NCI-H146 treated with DMSO at 0.1 percent for 48 hours (cell line): ENCODE measurements around the gene MYL5.
"Not testable (repeated sequence)": the region's sequence is repeated elsewhere in the genome, so short reads cannot be mapped to it uniquely, and the experiment has no call there.

Source experiments
- DNase-seq: peaks from one replicate; lab custom pipeline; 2025; ENCODE audit not compliant: unreplicated experiment; lab: John Stamatoyannopoulos, UW

The MYL5 gene

DNA sequence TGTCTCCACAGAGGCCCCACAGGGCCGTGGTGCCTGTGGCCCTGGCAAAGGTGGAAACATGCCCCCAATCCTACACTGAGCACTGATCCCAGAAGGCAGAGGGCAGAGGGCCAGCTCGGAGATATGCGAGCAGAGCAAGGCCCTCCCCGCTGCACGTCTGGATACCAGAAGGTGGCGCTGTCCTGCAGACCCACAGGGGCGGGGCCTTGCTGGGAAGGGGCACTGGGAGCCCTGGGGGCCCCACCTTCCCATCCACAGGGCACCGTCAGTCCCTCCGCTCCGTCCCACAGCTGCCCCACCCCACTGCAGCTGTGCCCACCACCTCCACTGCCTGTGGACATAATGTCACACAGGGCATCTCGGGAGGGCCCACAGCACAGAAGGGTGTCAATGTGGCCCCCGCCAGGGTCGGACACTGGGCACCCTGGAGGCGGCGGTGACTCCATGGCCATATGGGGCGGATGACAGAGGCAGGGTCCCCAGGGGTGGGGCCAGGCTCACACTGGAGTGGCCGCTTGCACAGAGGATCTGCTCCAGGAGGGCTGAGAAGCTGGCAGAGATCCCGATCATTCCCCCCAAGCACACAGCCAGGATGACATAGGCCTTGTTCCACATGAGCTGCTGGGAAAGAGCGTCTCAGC lies 9.8 kb downstream of the MYL5 start:
- no peak for DNase-seq

DNA sequence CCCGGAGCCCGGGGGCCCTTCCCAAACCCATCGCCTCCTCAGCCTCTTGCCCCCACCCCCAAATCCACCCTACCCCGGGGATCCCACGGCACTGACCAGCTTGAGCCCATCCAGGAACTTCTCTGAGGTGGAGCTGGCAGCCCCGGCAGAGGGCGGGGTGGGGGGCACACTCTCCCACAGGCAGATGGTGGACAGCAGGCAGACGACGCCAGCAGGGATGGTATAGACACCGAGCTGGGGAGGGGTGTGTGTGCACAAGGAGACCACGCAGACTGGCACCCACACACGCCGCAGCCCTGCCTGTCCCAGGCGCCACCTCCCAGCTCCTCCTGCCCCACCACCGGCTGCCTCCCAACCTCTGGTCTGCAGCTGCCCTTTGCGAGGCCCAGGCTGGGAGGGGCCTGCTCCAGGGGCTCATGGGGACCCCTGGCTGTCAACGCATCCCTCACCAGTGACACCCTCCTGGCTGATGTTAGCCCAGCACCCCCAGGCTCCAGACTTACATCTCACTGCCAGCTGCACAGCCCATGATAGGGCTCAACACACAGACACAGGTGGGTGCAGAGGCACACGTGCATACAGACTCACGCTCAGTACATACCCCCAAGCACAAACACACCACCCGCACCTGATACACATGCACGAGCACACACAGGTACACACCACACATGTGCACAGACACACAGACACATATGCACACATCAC lies 10.4 kb downstream of the MYL5 start:
- no peak for DNase-seq

DNA sequence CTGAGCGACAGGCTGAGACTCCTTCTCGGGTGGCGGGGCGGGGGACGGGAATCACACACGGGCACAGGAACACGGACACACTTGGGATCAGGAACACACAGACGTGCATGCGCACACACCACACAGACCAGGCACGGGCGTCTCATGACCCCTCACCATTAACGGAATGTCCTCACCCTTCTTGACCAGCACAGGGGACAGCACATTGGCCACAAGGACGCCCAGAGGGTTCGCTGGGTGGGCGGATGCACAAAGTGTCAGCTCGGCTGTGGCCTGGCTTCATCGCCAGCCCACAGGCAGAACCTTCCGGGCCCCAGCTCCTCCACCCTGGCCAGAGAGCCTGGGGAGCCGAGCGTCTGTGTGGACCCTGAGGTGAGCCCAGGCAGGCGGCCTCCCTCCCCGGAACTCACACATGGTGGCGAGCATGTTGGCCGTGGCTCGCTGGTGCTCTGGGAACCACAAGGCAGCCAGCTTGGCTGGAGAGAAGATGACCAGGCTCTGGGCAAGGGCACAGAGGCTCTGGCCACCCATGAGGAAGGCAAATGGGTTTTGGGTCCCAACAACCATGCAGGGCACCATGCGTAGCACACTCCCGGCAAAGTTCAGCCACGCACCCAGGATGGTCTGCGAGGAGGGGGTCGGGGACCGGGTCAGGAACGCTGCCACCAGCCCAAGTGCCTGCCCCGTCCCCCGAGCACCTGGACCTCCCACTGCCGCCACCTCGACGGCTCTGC lies 11.5 kb downstream of the MYL5 start:
- DNase-seq, result no peak

DNA sequence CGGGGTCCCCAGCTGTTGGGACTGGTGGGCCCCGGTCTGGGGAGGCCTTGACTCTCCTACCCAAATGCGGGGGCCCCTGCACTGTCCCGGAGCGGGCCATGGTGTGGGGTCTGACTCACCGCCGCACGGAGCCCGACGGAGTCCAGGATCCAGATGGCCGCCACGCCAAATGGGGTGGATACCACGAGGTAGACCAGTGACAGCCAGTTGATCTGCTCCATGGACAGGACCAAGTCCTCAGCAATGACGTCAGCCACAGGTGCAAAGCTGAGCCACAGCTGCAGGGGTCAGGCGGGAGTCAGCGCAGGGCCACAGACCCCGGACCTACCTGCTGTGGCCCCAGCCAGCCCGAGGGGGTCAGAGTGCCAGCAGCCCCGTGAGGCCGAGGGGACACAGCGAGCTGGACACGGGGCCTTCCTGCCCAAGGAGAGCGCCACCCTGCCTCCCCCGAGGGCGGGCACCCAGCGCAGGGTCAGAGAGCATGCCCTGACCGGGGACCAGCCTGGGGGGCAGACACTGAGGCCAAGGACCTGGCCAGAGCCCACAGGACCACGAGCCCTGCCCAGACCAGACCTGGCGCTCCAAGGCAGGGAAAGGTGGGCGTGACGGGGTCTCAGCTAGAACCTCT lies 12.2 kb downstream of the MYL5 start:
- DNase-seq, result no peak

DNA sequence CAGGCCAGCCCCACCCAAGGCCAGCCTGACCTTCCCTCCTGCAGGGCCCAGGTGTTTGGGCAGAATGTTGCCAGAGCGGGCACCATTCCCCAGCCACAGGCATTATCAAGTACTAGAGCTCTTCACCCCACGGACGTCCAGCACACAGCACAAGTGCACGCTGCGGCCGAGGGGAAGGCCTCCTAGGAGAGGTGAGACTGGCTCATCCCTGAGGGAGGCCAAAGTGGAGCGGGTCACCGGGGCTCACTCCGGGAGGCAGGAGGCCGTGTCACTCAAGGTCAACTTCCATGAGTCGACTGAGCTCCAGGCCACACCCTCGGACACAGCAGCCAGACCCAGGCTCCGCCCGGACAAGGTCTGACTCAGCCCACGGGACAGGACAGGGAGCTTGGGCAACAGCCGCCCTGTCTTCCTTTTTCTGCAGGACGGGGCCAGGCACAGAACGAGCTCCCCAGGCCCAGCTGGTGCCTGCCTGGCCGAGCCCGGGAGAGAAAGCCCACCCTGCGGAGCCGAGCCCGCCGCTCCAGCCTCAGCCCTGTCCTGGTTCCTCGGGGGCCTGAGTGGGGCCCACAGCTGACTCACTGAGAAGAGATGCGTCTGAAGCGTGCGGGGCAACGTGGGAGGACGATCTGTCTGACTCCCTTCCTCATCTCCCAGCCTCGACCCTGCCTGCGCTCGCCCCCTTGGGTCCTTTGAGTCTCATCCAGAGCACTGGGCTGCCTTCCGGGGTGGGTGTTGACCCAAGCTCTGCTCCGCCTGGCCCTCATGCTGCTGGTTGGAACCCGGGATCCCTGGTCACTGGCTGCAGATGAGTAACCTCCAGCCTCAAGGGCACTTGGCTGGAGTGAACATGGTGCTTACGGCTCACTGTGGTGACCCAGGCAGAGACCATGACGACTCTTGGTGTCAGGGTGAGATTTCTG lies 13.0 kb downstream of the MYL5 start:
- DNase-seq, result no peak

DNA sequence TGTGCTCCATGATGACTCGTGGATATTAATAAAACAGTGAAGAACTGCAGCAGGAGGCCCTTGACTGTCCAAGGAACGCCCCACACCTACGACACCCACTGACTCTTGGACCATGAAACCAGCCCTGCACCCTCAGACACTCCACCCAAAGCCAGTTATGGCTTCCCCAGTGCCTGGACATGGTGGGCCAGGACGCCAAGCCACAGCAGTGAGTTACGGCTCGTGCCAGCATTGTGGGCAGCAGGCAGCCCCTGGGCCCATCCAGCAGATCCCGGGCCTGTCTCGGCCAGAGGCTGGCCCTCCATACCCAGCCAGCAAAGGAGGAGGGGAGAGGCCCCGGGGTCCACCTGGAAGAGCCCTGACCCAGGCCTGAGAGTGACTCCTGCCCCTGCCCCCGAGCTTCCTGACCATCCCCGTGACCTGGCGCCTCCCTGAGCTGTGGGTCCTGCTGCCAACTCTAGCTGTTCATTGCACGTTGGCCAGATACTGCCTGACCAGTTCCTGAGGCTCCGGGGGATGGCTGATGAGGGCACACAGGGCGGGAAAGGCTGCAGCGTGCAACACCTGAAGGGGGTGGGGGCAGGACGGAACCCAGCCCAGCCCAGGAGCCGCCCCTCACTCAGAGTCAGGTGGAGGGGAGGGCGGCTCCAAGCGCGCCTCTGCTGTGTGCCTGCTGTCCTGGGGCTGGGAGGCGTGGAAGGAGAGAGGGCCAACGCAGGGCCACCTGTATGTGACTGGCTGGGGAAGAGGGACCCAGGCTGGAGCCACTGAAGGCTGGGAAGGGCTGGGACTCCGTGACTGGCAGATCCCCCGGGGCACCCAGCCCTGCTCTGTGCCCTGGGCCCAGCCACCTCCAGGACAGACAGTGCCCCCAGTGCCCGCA lies 13.9 kb downstream of the MYL5 start:
- DNase-seq, result no peak

DNA sequence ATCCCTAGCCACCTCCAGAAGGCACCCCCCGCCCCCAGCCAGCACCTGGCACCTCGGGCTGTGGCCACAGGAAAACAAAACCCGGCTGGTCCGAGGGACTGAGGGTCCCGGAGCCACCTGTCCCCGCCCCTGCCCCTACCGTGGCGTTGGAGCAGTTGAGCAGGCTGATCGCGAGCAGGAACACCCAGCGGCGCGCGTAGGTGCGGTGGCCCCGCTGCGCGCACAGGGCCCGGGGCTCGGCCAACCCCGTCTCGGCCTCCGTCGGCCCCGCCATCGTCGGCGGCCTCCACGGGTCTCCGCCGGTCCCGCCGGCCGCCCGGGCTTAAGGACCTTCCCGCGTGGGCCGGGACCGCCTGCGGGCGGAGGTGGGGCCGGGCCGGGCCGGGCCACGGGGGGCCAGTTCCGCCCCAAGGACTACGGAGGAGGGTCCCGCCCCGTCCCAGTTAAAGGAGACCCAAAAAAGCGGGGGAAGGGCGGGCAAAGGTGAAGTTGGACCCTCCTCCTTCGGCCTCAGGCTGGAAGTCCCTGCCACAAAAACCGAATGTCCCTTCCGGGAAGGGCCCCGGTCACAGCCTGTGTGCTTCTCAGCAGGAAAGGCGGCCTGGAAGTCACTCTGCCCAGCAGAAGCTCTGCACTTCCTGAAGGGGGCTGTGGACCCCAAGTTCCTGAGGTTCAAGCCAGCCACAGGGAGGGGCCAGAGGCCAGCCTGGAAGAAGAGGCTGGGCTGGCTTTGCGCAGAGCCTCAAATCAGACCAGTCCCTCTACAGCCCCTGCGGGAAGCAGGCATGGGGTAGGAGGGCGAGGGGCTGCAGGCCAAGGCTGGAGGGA lies 14.7 kb downstream of the MYL5 start, which contains the start of gene SLC49A3:
SLC49A3 (minus strand) TSS at position 298 of the 828 bp plus-strand sequence; CDS start at position 274, 24 bp downstream.
- DNase-seq, result no peak

DNA sequence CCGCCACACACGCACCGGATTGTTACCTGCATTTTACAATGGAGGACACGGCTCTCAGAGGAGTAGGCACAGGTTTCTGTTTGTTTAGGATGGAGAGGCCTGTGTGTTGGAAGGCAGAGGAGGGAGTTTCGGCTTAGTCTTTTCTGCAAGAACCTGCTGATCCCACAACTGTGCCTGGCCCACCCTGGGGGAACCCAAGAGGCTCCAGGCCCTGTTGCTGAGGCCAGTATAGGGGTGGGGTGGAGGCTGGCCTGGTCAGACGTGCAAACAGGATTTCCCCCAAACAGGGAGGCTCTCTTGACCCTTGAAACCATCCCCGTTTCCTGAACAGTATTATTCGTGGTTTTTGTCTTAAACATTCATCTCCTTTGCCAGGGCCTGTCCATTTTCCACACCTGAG lies 15.4 kb downstream of the MYL5 start:
- no peak for DNase-seq

DNA sequence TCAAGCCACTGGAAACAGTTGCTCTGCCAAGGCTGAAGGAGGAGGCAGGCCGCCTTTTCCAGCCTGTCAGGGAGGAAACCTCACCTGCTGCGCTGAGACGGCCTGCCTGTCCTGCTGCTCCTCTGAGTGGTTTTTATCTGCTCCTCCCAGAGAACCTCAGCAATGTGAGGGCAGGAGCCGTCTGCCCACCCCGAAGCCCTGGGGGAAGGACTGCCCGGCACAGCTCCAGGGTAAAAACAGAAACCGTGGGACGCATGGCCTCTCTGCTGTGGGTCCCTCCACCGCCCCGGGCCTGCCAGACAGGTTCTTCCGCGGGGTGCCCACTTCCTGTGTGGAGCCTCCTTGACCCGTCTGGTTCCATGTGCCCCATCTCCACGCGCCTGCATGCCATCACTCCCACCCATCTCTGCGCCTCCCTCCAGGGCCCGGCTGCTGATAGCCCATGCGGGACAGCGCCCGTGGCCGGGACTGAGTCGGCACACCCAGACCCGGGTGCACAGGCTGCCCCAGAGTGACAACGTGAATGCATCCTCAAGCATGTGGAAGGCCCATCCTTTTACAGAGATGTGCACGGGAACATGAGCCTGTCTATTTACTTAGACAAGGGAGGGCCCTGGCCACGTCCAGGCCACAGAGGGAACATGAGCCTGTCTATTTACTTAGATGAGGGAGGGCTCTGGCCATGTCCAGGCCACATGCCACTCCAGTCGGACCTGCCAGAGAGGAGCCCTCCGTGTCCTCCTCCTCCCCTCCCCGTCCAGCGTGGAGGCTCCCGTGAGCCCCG lies 18.6 kb downstream of the MYL5 start:
- no peak for DNase-seq

DNA sequence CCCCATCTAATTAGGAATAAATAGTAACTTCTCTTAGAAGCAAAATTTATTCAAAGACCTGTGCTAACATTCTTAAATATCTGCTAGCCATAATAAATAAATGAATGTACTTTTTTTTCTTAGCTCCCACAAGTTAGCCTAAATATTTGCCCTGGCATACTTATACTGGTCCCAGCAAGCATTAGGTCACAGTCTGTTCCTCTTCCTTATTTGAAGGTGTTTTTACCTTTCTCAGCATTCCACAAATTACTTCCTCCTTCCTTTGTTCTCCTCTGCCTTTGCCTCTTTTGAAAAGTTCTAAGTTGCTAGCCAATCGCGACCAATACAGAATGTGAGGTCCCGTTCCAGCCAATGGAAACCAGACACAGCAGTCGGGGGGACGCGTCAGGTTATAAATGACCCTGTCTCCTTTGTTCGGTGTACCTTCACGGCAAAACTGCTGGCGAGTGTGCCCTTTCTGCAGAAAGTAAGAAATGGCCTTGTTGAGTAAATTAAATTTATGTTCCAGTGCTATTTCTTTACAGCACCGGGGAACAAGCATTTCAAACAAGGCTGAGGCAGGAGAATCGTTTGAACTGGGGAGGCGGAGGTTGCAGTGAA lies 20.1 kb downstream of the MYL5 start:
- not testable (repeated sequence) for DNase-seq

DNA sequence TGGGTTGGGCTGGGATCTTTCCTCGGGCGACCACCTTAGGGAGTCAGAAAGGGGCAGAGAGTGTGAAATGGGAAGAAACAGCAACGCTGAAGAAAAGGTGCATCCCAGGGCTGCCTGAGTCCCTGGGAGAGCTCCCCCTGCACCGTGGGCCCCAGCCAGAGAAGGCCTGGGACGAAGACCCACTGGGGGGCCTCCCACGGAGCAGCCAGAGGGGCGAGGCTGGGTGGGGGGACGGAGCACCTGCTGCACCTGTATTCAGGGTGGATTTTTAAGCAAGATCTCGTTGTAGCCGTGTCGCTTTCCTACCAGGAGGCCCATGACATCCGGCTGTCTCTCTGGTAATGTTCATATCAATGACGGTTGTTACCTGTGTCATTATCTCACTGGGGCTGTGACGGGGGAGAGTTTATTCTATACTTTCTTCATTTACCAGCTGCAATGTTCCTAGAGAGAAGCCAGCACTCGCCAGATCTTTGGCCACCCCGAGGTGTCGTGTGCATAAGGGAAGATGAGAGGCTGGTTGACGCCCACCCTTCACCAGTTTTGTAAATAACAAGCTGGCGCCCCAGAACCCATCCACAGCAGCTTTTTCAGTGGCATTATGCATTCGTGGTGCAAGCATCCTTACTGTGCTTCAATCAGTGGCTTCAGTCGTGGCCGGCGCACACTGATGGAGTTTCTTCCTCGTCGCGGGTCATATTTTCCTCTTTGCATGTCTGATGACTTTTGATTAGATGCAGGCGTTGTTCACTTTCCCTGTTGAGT lies 25.7 kb downstream of the MYL5 start:
- DNase-seq, result no peak

DNA sequence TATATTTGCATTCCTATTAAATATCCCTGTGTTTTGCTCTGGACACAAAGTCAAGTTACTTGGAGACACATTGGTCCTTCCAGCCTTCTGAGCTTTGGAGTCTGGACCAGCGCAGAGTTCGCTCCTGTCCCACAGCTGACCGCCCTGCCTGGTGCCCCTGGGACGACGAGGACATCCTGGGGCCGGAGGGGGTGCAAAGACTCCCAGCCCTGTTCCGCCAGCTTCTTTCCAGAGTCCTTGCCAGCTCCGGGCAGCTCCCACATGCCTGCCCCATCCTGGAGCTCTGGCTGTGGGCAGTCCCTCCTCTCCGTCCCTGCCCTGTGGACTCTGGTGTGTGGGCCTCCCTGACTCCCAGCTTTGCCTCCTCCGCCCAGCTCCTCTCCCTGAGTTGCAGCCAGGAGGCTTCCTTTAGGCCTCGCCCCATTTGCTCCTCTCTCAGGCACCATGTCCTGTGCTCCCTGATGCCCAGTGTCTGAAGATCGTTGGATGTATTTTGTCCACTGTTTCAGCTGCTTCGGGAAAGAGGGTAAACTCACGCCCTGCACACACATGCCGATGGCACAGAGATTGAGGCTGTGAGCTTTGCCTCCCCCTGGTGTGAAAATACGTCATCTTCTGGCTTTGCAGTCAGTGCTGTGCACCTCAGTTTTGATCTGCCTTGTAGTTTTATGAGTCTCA lies 26.4 kb downstream of the MYL5 start:
- DNase-seq, result no peak

DNA sequence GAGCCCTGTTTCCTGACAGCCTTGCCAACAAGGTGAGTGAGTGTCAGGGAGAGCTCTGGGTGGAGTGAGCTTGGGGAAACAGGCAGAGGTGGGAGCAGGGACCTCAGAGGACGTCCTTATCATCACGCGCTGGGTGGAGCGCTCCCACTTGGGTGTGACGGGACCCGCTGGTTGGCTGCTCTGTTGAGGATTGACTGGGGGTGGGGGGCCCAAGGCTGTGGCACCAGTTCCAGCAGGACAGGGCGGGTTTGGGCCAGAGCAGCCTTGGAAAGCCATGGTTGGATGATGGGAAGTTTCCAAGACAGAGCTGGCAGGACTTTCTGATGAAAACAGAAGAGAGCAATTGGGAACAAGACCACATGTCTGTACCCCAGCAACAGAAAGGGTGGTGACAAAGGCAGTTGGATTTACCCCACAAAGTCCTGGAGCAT lies 28.3 kb downstream of the MYL5 start:
- DNase-seq, result no peak

DNA sequence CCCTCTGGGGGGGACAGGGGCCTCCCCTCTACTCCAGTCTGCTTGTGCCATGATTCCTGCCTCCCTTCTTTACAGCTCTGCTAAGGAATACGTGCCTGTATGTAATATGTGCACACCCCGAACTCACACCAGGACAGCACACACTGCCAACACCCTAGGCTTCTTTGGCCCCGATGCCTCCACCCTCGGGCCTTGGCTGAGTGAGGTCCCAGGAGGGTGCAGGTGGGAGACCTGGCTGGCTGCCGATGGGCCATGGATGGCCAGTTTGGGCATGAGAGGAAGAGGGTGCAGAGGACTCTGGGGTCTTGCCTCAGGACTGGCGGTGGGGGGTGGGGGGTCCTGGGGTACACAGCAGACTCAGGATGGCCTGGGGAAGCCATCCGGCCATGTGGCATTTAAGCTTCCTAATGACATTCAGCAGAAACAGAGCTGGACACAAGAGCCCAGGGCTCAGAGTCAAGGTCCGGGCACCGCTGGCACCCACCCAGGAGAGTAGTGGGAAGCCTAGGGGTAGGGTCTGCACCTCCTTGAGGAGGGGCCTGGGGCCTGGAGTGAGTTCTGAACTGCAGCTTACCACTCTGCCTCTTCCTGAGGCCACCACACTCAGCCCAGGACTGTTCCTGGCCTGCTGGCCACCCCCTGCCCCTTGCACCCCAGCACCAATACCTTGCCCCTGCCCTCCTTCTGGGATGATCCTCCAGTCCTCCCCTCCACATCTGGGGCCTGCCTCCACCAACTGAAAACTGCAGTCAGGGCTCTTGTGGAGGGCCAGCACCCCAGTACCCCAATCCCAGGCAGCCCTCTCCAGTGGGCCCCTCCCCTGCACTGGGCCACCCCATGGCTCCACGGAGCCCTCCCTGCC lies 29.2 kb downstream of the MYL5 start:
- no peak for DNase-seq

DNA sequence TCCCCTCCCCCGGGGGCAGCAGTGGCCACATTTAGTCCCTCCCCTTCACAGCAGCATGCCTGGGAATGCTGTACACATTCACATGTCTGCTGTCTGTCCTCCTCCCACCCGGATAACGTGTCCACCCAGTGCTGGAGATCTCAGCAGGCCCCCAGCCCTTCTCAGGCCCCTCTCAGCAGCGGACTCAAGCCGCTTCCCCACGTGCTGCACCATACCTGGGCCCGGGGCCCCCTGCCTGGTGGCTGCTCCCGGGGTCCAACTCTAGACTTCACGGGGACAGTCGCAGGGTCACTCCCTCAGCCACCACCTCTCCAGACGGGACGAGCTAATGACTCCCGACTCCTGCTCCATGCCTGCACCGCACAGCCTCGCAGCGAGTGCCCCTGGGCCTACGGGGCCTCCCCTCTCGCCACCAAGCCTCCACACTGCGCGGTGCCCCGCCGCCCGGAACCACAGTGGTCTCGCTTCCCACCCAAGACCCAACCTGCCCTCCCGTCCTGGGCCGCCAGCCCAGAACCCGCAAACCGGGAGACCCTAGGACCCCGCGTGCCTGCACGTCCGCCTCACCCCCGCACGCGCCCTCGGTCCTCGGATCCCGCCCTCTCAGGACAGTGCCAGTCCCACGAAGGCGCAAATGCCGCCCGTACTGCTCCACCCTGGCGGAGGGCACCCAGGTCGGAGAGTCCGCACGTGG lies 30.0 kb downstream of the MYL5 start:
- DNase-seq, result no peak
